ENCODE data around the gene ZAP70.

ZAP70 gene

DNA sequence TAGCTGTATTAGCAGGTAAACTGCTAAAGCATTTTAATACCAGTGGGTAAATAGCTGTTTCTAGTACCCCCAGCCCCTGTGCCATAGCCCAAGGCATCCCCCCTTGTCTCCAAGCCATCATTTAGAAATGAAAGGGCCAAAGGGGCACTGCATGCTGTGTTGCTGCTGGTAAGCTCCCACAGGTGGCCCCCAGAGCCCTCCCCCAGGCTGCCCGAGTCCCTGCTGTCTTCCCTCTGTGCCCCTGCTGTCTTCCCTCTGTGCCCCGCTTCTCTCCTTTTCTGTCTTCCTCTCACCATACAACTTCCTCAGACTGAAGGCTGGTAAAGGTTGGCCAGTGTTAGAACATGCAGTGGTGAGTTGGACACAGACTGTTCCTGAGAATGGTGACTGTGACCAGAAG is 42.1 kb downstream of the ZAP70 start:
- no peak for DNase-seq

DNA sequence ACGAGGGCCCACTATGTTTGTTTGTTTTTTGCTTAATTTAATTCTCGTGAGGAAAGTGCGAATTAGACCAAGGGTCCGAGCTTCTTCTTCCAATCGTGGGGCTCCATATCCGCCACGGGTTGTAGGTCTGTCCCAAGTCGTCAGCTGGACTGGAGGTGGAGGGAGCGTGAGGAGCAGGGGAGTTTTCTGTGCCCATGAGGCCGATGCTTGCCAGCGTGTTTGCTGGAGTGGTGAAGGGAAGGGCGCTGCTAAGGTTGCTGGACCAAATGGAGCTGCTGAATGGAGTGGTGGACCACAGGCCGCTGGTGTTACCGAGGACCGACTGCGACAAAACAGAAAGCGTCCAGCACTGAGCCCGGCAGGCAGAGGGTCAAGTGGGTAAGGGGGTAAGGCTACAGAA is 43.7 kb downstream of the ZAP70 start:
- DNase-seq, result no peak

DNA sequence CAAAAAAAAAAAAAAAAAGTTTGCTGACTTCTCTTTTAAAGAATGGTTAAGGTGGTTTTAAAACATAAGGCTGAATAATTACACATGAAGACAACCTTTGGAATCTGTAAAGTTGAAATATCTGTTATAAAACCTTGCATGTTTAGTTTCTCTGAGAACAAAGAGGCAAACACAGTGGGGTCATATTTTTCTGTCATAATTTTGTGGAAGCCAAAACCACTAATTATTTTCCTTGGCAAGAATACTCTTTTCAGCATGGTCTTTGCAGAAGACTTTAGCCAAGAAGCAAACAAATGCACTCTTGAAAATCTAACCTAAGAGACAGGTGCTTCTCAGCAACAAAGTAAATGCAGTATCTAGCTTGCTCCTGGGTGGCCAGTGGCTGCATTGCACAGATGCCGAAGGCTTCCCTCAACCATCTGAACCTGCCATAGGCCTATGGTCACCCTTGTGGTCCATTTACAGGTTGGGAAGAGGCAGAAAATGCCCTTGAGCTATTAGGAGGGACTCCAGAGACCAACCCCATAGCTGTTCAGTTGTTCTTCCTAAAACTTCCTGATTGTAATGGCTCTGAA is 44.8 kb downstream of the ZAP70 start:
- no peak for DNase-seq

DNA sequence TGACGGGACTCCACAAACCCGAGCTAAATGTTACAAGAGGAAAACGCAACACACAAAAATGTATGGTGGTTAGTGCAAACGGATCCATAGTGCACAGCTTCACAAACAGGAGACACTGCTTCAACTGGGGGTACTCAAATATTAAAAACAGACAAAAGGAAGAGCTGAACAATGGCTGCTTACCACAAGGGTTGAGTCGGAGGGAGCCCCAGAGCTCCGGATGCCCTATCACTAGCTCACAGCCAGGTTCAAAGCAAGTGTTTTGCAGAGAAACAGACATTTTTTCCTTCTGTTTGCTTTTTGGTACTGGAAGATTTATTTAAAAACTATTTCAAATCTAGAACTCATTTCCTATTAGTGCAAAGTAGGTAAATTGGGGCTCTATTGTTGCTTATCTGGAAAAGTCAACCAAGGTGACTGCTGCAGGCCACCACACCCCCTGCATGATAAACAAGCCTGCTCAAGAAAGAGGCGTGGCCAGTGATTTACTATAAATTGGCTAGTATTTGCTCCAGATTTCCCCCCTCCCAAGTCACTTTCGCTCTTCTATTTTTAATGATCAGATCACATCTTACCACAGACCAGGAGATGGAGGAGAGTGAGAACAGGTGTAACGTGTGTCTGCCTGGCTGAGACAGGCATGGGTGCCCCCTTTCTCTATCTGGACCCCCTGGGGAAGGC is 46.5 kb downstream of the ZAP70 start:
- DNase-seq, result no peak

DNA sequence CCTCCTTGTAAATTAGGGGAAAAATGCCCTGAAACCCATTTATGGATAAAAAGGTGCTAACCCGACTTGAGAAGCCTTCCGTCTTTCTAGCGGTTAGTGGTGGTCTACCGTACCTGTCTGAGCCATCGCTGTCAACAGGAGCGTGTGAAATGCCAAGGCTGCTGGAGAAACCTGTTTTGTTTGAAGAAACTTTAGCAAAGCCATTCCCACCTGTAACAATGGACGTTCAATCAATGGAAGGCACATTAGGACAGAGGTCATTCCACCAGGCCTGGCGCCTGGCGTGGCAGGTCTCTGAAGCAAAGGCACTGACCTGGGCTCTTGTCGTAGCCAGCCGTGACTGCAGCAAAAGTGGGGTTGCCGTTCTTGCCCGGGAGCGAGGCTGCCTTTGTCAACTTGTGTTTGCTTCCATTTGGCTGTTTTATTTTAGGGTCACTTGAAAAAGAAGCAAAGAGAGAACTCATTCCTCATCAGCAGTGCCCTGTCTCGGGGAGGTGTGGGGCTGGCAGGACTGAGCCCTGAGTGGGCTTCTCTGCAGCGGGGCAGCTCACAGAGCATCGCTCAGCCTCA is 47.2 kb downstream of the ZAP70 start:
- no peak for DNase-seq

DNA sequence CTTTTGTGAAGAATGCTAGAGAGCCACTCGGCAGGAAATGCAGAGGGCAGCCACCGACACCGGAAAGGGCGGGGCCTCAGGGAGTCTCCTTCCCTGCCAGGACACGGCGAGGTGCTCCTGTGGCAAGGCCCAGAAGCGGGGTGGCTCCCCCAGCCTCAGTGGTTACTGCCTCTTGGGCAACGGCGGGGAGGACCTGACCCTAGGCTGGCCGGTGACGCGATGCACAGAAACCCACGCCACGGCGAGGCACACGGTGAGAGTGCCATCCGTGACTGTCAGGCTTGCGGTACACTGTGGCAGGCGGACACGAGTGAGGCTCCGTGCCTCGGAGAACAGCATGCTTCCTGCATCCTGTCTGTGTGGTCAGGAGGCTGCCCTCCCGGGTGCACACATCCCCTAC is 47.8 kb downstream of the ZAP70 start:
- DNase-seq, result peak; percentile 58

DNA sequence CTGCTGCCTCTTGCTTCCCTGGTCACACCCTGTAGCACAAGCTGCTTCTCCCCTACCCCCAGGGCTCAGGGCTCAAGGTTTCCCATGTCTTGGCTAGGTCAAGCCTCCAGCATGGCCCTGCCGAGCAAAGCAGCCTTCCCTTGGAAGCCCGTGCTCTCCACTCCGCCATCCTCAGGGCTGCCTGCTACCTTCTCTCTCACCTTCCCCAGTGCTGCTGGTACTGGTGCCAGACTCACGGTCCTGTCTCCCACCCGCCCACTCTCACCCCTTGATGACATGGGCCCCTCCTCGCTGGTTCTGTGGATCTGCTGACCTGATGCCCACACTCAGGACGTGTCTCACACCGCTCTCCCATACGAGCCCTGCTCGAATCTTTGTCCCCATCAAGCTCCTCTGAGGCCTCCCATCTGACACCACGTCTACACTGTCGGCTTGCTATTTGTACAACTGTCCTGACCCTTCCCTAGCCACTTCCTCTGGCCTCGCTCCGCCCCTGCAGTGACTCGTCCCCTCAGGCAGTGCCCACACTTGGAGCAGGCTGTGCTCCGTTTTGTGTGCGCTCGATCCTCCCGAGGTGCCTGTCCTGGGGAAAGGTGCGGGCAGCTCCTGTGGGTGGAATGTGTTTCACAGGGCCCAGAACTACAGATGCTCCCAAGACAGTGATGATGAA is 49.9 kb downstream of the ZAP70 start:
- DNase-seq, result no peak

DNA sequence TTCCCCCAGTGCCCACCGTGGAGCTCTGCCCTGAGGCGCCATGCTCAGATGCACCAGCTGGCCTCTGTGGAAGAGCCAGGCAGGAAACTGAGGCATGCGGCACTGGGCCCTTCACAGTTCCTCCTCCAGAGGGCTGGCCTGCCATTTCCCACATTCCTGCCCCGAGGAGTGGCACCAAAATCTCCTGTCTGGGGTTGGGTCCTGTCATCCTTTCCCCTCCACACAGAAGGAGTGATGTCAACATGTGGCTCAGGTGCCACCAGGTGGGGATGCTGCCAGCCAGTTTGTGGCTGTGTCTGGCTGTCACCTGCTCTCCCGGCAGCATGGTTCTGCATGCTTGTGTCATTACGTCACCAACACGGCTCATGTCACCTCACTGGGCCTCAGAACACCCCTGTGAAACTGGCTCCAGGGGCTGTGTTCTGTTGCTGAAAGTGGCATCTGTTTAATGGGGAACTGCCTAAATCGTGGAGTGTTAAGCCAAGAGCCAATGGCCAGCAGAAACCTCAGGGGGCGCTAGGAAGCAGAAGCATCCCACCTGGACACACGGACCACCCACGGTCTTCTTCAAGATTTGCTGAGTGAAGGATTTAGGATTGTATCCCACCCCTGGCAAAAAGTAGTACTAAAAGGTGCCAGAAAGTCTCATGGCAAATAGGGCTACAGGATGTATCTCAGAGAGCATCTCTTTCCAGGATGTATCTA is 51.3 kb downstream of the ZAP70 start:
- no peak for DNase-seq

DNA sequence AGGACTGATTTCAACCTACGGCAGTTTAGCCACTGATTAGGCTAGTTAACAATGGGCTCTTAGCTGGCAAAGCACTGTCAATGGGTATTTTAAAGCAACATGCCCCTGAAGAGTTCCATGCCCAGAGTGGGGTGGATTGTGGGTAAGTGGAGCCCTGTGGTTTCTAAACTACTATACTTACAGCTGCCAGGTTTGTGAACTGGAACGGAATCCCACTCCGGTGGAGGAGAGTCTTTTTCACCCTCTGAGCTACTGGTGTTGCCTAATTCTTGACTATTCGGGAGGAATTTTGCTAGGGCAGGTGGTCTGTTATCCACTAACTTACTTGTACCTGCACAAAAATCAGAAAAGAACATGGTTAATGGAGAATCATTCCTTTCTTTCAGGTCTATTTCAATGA is 52.6 kb downstream of the ZAP70 start:
- DNase-seq, result no peak

DNA sequence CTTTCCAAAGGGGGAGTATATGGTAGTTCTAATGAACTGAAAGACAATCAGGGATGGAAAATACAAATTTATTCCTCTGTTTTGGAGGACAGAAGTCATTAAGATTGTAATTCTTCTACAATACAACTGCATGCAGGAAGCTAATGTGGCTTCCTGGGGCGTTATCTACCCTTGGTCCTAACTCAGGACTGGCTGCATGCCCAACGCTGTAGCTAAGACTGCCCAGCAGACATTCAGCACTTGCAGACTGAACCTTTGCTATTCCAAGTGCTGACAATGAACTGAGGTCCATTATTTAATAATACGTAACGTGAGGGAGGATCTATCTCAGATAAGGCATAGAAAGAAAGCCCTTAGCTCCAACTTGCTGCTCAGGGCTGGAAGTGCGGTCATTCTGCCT is 53.2 kb downstream of the ZAP70 start:
- DNase-seq, result no peak

DNA sequence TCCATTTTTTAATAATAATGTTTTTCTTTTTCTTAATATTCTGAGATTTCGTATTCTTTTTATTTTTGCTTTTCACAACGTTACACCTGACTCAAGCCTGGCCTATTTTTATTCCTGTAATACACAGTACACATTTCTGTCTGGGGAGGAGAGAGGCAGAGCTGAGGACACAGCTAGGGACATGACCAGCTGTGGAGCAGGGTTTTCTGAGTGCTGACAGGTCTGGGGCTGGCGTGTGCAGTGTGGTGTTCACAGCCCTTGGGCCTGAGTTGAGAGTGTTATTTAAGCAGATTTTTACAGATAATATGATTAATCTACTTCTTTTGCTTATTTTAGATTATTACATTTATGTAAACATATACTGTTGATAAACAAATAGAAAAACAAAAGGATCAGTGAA is 55.9 kb downstream of the ZAP70 start:
- DNase-seq, result no peak

DNA sequence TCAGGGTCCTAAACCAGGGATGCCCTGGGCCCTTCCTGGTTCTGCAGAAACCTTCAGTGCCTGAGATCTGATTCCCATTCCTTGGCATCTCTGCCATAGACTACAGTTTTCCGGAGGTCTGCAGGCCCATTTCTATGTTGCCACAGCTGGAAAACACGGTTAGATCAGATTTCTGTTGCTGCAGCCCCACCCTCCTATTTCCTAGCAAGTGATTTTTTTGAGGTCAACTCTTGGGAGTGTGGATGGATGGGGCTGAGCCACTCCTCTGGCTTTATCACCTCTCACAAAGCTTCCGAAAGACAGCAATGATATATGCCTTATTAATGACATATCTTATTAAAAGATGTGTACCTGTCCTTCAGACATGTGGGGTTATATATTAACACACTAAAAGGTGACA is 56.3 kb downstream of the ZAP70 start:
- no peak for DNase-seq

DNA sequence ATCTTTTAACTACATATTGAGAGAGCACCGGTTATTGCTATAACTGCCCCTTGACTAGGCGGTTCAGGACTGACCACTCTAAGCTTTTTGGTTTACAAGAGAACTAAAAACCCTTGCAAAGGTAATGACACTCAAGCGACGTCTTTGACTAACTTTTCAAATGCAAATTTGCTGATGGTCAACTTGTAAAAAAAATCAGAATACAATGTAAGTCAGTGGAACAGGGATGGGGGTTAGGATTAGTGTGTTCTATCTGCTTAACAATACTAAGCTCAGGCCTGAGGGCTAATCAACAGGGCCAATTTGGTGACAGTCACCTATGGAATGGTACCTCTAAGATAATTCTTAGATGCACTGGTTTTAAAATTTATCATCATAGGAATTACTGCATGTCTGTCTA is 57.1 kb downstream of the ZAP70 start:
- DNase-seq, result no peak

DNA sequence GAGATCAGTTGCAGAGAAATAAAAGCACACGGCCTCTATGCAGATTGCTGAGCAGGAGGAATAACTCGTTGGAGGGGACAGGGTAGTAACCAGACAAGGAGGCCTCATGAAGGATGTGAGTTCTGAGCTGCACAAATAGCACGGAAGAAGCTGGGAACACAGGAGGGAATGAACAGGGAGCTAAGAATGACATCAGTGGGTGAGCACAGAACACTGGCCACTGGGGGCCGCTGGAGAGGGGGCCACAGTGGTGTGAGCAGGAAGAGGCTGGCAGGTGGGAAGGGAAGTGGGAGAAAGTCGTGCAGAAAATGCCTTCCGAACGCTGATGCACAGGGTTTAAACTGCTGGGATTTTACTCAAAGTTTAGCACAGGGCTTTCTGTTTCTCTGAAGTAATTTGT is 61.0 kb downstream of the ZAP70 start:
- no peak for DNase-seq

DNA sequence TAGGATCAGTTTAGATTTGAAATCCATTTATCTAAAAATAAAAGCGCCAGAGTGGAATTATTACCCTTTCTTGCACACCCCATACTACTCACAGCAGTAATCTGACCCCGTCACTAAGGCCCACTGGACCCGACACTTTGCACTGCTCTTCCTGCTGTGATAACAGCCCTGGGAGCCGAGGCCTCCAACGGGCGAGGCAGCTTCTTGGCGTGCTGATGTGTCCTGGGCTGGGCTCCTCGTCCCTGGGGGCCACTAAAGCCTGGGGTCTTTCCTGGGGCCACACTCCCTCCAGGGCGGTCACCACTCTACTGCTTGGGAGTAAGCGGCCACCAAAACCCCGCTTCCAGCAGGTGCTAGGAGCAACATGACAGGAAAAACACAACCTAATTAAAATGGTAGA is 61.7 kb downstream of the ZAP70 start:
- DNase-seq, result no peak

DNA sequence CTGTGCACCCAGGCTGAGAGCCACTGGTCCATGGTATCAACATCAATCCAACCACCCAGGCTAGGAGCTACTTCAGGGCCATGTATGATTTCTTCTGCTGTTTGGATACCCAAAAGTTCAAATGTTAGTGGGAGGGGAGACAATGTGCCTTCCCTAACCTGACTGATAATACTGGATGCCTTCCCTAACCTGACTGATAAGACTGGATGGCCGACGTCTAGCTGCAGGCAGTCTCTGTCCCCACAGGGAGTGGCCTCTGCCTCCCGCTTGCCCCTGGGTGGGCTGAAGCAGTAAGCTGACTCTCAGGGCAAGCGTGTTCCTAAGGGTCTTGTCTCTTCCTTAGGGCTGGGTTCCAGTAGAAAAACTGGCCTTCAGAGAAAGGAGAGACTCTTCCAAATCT is 65.8 kb downstream of the ZAP70 start:
- DNase-seq, result no peak

DNA sequence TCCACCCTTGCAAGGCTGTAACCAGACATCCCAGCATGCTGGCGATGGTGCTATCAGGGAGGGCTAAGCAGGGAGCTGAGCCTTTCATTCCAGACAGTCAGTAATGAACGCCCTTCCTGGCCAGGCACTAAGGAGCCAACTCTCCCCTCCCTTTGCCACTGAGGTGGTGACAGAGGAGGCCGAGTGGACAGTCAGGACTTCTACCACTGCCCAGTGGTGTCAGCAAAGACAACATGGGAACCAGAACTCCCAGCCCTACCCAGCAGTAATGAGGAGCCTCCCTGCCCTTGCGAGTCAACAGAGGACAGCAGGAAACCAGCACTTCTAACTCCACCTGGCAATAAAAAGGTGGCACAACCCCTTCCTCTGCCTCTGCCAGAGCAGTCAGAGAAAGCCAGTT is 68.6 kb downstream of the ZAP70 start:
- no peak for DNase-seq

DNA sequence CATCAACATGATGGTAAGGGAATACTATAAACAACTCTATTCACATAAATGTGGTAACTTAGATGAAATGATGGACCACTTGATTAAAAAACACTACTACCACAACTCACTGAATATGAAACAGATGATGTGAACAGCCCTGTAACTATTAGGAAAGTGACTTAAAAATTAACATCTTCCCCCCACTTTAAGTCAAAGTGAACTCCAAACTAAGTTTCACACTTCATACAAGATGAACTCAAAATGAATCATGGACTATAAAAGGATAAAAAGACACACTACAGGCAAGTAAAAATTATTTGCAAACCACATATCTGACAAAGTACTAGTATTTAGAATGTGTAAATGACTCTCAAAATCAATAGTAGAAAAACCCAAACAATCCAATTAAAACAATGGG is 71.6 kb downstream of the ZAP70 start:
- DNase-seq, result no peak

DNA sequence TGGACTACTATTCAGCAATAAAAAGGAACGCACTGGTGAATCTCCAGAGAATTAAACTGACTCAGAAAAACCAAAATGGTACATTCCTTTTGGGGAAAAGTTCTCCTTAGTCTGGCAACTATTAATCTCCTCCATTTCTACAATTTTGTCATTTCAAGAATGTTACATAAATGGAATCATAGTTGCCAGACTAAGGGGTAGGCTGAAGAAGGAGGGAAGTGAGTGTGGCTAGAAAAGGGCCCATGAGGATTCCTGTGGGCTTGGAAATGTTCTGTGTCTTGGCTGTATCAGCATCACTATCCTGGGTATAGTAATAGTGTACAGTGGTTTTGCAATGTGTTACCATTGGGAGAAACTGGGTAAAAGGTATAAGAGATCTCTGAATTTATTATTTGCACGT is 72.4 kb downstream of the ZAP70 start:
- DNase-seq, result no peak

DNA sequence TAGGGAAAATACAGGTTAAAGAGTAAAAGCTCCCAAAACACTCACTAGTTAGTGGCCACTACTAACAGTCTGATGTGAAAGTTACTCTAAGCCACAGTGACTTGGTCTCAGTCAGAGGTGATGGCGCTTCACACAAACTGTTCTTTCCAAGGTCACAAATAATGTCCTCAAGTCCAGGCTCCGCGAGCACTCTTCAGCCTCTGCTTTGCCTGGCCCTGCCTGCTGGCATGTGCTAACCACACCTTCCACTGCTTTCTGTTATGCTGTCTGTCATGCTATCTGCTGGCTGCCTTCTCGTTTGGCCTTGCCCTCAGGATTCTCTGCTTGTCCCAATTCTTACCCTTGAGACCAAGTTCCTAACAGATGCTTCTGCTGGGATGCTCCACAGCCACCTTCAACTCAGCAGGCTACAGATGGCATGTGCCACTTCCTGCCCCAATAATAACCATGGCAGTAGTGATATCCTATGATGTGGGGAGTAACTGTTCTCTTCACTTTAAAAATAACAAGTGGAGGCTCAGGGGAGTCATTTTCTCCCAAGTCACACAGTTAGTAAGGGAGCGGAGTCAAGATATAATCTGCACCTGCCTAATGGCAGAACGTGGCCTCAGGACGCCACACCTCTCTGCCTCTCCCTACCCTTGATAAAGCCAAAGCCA is 75.7 kb downstream of the ZAP70 start:
- DNase-seq, result no peak
